D721Med (cell line): Measurements from ENCODE around the gene KLHL1.

Experiments
- DNase-seq: peaks from one replicate; pipeline ENCODE4 v3.0.0; 2011; ENCODE audit warnings: low spot score; ENCODE audit not compliant: insufficient read length
- FAIRE-seq: peaks from 2 replicates; lab custom pipeline; 2011; peaks lifted over from hg19 to GRCh38; lab: Jason Lieb, UNC
- TF ChIP-seq, protein P1 (sequence below): IDR thresholded peaks from 2 replicates; pipeline ENCODE4 v1.5.1; 2012; ENCODE audit warnings: mild to moderate bottlenecking, control low read depth; ENCODE audit not compliant: insufficient read depth; ENCODE audit errors: missing control alignments

KLHL1 gene

GRCh38 chr13:70104481-70104880, 3.8 kb downstream of the KLHL1 start:
- no peak for DNase-seq
- FAIRE-seq: no peak
- TF ChIP-seq, protein P1, sequence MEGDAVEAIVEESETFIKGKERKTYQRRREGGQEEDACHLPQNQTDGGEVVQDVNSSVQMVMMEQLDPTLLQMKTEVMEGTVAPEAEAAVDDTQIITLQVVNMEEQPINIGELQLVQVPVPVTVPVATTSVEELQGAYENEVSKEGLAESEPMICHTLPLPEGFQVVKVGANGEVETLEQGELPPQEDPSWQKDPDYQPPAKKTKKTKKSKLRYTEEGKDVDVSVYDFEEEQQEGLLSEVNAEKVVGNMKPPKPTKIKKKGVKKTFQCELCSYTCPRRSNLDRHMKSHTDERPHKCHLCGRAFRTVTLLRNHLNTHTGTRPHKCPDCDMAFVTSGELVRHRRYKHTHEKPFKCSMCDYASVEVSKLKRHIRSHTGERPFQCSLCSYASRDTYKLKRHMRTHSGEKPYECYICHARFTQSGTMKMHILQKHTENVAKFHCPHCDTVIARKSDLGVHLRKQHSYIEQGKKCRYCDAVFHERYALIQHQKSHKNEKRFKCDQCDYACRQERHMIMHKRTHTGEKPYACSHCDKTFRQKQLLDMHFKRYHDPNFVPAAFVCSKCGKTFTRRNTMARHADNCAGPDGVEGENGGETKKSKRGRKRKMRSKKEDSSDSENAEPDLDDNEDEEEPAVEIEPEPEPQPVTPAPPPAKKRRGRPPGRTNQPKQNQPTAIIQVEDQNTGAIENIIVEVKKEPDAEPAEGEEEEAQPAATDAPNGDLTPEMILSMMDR: no peak

GRCh38 chr13:70098669-70099068, 9.6 kb downstream of the KLHL1 start:
- TF ChIP-seq, protein P1: peak; percentile 37
- DNase-seq: no peak
- no peak for FAIRE-seq

- DNase-seq: no peak
- no peak for FAIRE-seq
Measured at GRCh38 chr13:70090036-70090723, 18.1 kb downstream of the KLHL1 start.

DNA sequence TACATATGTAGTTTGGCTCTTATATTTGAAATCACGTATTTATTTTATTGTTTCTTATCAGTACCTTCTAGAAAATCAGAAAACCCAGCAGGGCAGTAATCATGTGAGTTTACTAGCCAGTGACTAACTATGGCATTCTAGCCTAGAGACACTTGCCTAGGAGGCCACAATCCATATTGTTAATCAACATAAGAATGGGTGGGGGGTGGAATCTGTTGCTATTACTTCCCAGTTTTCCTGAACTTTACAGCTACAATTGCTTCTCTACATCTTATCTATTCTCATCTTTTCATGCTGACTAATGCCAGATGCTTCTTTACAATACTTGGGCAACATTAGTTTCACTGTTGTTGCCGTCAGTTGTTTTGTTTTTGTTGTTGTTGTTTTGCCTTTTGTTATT, 19.3 kb downstream of the KLHL1 start:
- no peak for DNase-seq
- TF ChIP-seq, protein P1: no peak
- no peak for FAIRE-seq

More at GRCh38 chr13:70090036-70090723, 18.1 kb downstream of the KLHL1 start:
- TF ChIP-seq, protein P1: no peak

- TF ChIP-seq, protein P1: no peak
- no peak for FAIRE-seq
- no peak for DNase-seq
Measured at GRCh38 chr13:70087247-70087646, 21.0 kb downstream of the KLHL1 start.

DNA sequence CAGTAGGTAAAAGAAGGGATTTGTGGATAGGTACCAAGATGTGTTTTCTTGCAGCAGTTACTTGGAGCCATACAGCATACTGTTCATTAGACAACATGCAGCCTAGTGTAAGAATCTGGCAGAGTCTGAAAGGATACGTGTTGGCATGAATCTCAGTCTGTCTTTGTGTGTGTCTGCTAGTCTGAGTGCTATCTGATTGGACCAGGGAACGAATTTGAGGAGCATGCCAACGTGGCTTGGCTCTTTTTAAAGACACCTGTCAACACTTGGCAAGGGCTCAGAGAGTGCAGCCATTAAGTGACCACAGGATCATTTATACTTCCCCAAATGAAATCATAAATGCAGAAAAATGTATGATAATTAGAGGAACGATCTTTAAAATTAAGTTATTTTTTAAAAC, 28.2 kb downstream of the KLHL1 start:
- no peak for FAIRE-seq

DNA sequence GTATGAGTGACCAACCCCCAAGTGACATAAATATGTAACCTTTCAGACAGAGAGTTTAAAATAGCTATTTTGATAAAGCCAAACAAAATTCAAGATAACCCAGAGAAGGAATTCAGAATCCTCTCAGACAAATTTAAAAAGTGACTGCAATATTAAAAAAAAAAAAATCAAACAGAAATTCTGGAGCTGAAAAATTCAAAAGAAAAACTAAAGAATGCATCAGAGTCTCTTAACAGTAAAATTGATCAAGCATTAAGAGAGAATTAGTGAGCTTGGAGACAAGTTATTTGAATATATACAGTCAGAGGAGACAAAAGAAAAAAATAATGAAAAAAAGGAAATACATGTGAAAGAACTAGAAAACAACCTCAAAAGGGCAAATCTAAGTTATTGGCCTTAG, 53.7 kb downstream of the KLHL1 start:
- DNase-seq (no peak), FAIRE-seq (no peak)
- TF ChIP-seq, protein P1: no peak

More for the DNA sequence above, 28.2 kb downstream of the KLHL1 start:
- DNase-seq: no peak
- TF ChIP-seq, protein P1: no peak
